Activated CD4-positive, alpha-beta T cell treated with anti-CD3 and anti-CD28 coated beads for 36 hours (primary cell): Measurements from ENCODE around the gene ABHD16B. TPM values are rescaled to one million over a fixed set of nuclear protein-coding genes. Genes with fewer than 3 reads are reported as not detected.
"Not testable (repeated sequence)": the region's sequence is repeated elsewhere in the genome, so short reads cannot be mapped to it uniquely, and the experiment has no call there.

ENCODE experiments used
- ATAC-seq: fragments of 200-7000 bp; cut with Tn5 transposase; one replicate; pipeline ENCODE4 v1.10.0; 2021; ENCODE audit warnings: mild to moderate bottlenecking, moderate library complexity
- CTCF ChIA-PET: fragments of 350-600 bp; sonication (Branson Sonifier 250); formaldehyde crosslinking; loops from one replicate; lab custom pipeline; 2021; ENCODE audit warnings: antibody characterized with exemption; lab: Charles Lee
- POLR2A ChIA-PET: fragments of 350-600 bp; sonication (Branson Sonifier 250); formaldehyde crosslinking; loops from one replicate; lab custom pipeline; 2021; ENCODE audit warnings: antibody characterized with exemption, inconsistent platforms; lab: Charles Lee
- DNase-seq: peaks from one replicate; pipeline ENCODE4 v3.0.0-alpha.2; 2020
- H3K27ac Mint-ChIP-seq: one replicate; pipeline ENCODE4 v1.8.0; 2021; ENCODE audit warnings: mixed read lengths
- H3K27me3 Mint-ChIP-seq: one replicate; pipeline ENCODE4 v1.8.0; 2021; ENCODE audit warnings: mixed read lengths
- H3K36me3 Mint-ChIP-seq: one replicate; pipeline ENCODE4 v1.8.0; 2021; ENCODE audit warnings: low read depth, mixed read lengths
- H3K4me1 Mint-ChIP-seq: one replicate; pipeline ENCODE4 v1.8.0; 2021; ENCODE audit warnings: mixed read lengths
- H3K4me3 Mint-ChIP-seq: one replicate; pipeline ENCODE4 v1.8.0; 2021; ENCODE audit warnings: mild to moderate bottlenecking, moderate library complexity, mixed read lengths
- H3K9me3 Mint-ChIP-seq: one replicate; pipeline ENCODE4 v1.8.0; 2021; ENCODE audit warnings: low read depth, mixed read lengths
- intact Hi-C, 2 experiments: fragments of 100-400 bp; cut with DNase I in 1 of 2; cut with micrococcal nuclease in 1 of 2; formaldehyde crosslinking; loops; one replicate each; pipeline versions ENCODE4 v1.14.2 to v1.15.1; 2022 to 2024; cut with DNase I, micrococcal nuclease
- total RNA-seq, 2 experiments: library from RNA; stranded (reverse); gene quantifications; one replicate each; pipeline ENCODE4 v1.2.3, GENCODE V29; 2021

The ABHD16B gene
- total RNA-seq, 2 experiments from 2014 or later, result 0.11 to 0.16 TPM

- CTCF ChIA-PET, H3K4me3 Mint-ChIP-seq, DNase-seq, ATAC-seq, H3K27me3 Mint-ChIP-seq, H3K9me3 Mint-ChIP-seq, H3K27ac Mint-ChIP-seq: not testable (repeated sequence)
- H3K36me3 Mint-ChIP-seq, result peaks cover 38% of the 10 kb centered on the region
- H3K4me1 Mint-ChIP-seq, result peaks cover 24% of the 10 kb centered on the region
- POLR2A ChIA-PET, result interaction anchor here (0.7 kb wide), 1 partner anchor 754 kb away, joined by 4 read pairs; no protein-coding TSS in a partner anchor
- intact Hi-C loops, result loop anchor here (10.0 kb wide), 2 partner anchors 332 to 652 kb away; partner anchors contain the start of genes PTK6 (in 1 of the 2) and YTHDF1 (in 1 of the 2)
These were observed 5.7 kb downstream of the ABHD16B start for GRCh38 chr20:63867042-63867441.

GRCh38 chr20:63868264-63868663, 7.0 kb downstream of the ABHD16B start:
- ATAC-seq, result no peak
- intact Hi-C loops, result loop anchor here (10.0 kb wide), 2 partner anchors 333 to 653 kb away; partner anchors contain the start of genes PTK6 (in 1 of the 2) and YTHDF1 (in 1 of the 2)
- no peak for DNase-seq
- Mint-ChIP-seq H3K4me3 (no peak overlapping the region), H3K4me1 (peaks cover 27% of the 10 kb centered on the region), H3K36me3 (peaks cover 37% of the 10 kb centered on the region), H3K27ac (no peak overlapping the region), H3K27me3 (no peaks in the 10 kb centered on the region), H3K9me3 (no peaks in the 10 kb centered on the region)
- POLR2A ChIA-PET, result no interaction called here
- CTCF ChIA-PET, result no interaction called here

GRCh38 chr20:63873477-63873971, 12.2 kb downstream of the ABHD16B start:
- Mint-ChIP-seq H3K4me3 (no peak overlapping the region), H3K4me1 (peaks cover 11% of the 10 kb centered on the region), H3K27ac (peak overlapping the region; percentile 87), H3K9me3 (no peaks in the 10 kb centered on the region), H3K27me3 (no peaks in the 10 kb centered on the region), H3K36me3 (peaks cover 47% of the 10 kb centered on the region)
- peak; percentile 76 for DNase-seq
- peak; percentile 100 for ATAC-seq
- ChIA-PET CTCF (interaction anchor here (0.9 to 1.1 kb wide), 2 partner anchors 8 to 166 kb away, joined by 3 read pairs; partner anchors contain the start of genes ARFRP1, TPD52L2 and ZGPAT), POLR2A (interaction anchor here (0.7 kb wide), 1 partner anchor 8 kb away, joined by 3 read pairs; the partner anchor contains the start of gene TPD52L2)
- intact Hi-C loops, result loop anchor here (1.0 kb wide), 2 partner anchors 8 to 21 kb away; partner anchors contain the start of gene TPD52L2 (in 2 of the 2)

- ChIA-PET CTCF (interaction anchor here (0.9 to 1.1 kb wide), 2 partner anchors 9 to 167 kb away, joined by 3 read pairs; partner anchors contain the start of genes ARFRP1, TPD52L2 and ZGPAT), POLR2A (interaction anchor here (0.7 kb wide), 2 partner anchors 9 to 802 kb away, joined by 3 read pairs; partner anchors contain the start of gene TPD52L2)
- ATAC-seq, DNase-seq, H3K4me3 Mint-ChIP-seq, H3K27ac Mint-ChIP-seq, H3K27me3 Mint-ChIP-seq, intact Hi-C loops, H3K9me3 Mint-ChIP-seq: not testable (repeated sequence)
- H3K36me3 Mint-ChIP-seq, result peaks cover 44% of the 10 kb centered on the region
- H3K4me1 Mint-ChIP-seq, result peaks cover 11% of the 10 kb centered on the region
These were observed 12.9 kb downstream of the ABHD16B start for GRCh38 chr20:63874241-63874640.

GRCh38 chr20:63876489-63877036, 15.3 kb downstream of the ABHD16B start:
- intact Hi-C loops, result no loop called here
- Mint-ChIP-seq H3K36me3 (peaks cover 35% of the 10 kb centered on the region), H3K9me3 (no peaks in the 10 kb centered on the region), H3K4me1 (peaks cover 11% of the 10 kb centered on the region), H3K27me3 (no peaks in the 10 kb centered on the region), H3K27ac (no peak overlapping the region), H3K4me3 (no peak overlapping the region)
- ChIA-PET POLR2A (no interaction called here), CTCF (interaction anchor here (0.6 kb wide), 1 partner anchor 25 kb away, joined by 3 read pairs; no protein-coding TSS in a partner anchor)
- ATAC-seq, result no peak
- no peak for DNase-seq

DNA sequence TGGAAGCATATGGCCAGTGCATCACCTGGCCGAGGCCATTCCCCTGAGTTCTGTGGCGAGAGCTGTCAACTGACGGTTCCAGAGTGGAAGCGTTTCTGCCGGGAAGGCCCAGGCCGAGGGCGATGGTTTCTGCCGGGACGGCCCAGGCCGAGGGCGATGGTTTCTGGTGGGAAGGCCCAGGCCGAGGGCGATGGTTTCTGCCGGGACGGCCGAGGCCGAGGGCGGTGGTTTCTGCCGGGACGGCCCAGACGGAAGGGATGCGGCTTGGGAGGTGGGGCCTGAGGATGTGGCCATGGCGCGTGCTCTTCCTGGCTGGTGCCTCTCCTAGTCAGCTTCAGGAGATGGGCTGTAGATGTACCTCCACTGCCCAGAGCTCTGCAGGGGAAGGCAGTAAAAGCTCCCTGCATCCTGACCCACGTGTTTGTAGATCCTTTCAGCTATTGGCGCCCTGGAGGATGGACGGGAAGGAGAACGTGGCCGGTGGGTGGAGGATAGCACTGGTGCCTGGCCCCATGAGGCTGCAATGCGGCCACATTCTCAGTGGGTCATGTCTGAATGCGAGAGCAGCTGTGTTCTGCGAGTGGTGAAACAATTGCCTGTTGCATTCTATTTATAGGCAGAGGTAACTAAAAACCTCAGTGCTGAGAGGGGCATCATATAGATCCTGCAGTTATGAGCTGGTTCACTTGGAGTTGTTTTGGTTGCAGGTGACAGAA, 16.6 kb downstream of the ABHD16B start:
- intact Hi-C loops, result no loop called here
- Mint-ChIP-seq H3K4me1 (peaks cover 9% of the 10 kb centered on the region), H3K36me3 (peaks cover 31% of the 10 kb centered on the region), H3K9me3 (no peaks in the 10 kb centered on the region), H3K4me3 (no peak overlapping the region), H3K27ac (no peak overlapping the region), H3K27me3 (no peaks in the 10 kb centered on the region)
- ChIA-PET POLR2A (no interaction called here), CTCF (interaction anchor here (0.7 kb wide), 1 partner anchor 101 kb away, joined by 3 read pairs; the partner anchor contains the start of gene SAMD10)
- ATAC-seq (no peak), DNase-seq (no peak)

DNA sequence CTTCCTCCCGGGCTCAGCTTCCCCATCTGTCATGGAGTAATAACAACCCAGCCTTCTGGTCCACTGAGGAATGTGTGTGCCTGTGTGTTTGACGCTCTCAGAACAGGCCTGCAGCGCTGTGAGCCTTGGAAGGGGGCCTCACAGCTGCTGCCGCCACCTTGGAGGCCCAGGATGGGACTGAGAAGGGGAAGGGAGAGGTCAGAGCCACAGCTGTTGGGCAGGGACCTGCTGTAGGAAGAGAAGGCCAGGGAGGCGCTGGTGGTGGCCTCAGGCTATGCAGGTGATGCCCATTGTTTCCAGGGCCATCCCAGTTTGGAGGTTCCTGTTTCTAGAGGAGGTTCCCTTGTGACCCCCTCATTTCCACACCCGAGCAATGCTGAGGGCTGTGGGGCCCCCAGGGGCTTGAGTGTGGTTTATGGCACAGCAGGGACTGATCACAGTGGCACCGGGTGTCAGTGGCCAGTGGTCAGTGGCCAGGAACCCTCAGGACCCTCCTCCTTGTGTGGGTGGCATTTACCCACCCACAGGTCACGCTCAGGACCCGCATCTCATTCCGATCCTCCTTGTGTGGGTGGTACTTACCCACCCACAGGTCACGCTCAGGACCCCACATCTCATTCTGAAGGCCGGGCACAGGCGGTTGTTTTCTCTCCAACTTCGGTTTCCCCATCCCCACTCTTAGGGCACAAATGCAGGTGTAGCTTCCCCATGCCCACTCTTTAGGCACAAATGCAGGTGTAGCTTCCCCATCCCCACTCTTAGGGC, 17.8 kb downstream of the ABHD16B start:
- ChIA-PET POLR2A (no interaction called here), CTCF (no interaction called here)
- H3K36me3 Mint-ChIP-seq, result peaks cover 26% of the 10 kb centered on the region
- ATAC-seq, result no peak
- no peak overlapping the region for H3K4me3 Mint-ChIP-seq
- DNase-seq, result no peak
- H3K4me1 Mint-ChIP-seq, result no peaks in the 10 kb centered on the region
- no peak overlapping the region for H3K27ac Mint-ChIP-seq
- H3K9me3 Mint-ChIP-seq, result no peaks in the 10 kb centered on the region
- no peaks in the 10 kb centered on the region for H3K27me3 Mint-ChIP-seq
- intact Hi-C loops, result no loop called here

GRCh38 chr20:63880901-63881300, 19.6 kb downstream of the ABHD16B start:
- H3K27ac Mint-ChIP-seq, result not testable (repeated sequence)

DNA sequence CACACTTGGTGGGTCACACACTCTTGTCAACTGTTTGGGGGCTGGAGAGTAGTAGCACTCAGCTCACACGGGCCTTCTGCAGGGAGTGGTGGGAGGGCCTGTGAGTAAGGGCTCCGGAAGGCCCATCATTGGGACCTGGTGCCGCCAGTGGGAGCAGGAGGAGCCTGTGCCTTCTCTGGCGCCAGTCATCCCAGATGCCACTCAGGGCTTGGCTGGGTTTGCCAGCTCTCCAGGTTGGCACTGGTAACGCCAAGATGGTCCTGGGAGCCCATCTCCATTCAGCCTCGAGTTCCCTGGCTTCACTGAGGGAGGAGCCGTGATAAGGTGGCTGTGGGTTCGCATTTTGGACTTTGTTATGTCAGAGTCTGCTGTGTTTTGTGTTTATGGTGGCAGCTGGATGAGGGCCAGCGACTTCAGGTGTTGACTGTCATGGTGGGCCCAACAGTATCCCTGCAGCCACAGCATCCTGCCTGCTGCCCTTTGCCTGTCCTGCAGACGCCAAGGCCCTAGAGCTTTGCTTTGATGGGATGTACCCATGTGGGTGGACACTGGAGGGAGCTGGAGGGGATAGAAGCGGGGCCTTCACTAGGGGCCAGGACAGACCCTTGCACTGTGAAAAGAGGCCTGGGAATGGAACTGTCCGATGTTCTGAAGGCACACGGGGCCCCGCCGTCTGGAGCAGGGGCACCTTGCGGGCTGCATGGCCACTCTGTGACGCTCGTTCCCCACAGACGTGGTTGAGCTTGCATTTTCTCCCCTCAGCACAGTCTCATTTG, 20.3 kb downstream of the ABHD16B start:
- CTCF ChIA-PET, result interaction anchor here (0.8 kb wide), 1 partner anchor 12 kb away, joined by 3 read pairs; no protein-coding TSS in a partner anchor
- Mint-ChIP-seq H3K27ac (no peak overlapping the region), H3K27me3 (no peaks in the 10 kb centered on the region), H3K4me3 (no peak overlapping the region), H3K9me3 (no peaks in the 10 kb centered on the region), H3K4me1 (no peaks in the 10 kb centered on the region), H3K36me3 (peaks cover 15% of the 10 kb centered on the region)
- no peak for ATAC-seq
- intact Hi-C loops, result no loop called here
- POLR2A ChIA-PET, result no interaction called here
- DNase-seq, result no peak

More at GRCh38 chr20:63880901-63881300, 19.6 kb downstream of the ABHD16B start:
- peaks cover 19% of the 10 kb centered on the region for H3K36me3 Mint-ChIP-seq
- intact Hi-C loops, ATAC-seq, H3K4me3 Mint-ChIP-seq, DNase-seq, H3K4me1 Mint-ChIP-seq, POLR2A ChIA-PET, H3K27me3 Mint-ChIP-seq, H3K9me3 Mint-ChIP-seq: not testable (repeated sequence)
- CTCF ChIA-PET, result interaction anchor here (0.8 kb wide), 1 partner anchor 13 kb away, joined by 3 read pairs; no protein-coding TSS in a partner anchor
